Measurements from ENCODE around the gene ABL2.

ABL2 gene

DNA sequence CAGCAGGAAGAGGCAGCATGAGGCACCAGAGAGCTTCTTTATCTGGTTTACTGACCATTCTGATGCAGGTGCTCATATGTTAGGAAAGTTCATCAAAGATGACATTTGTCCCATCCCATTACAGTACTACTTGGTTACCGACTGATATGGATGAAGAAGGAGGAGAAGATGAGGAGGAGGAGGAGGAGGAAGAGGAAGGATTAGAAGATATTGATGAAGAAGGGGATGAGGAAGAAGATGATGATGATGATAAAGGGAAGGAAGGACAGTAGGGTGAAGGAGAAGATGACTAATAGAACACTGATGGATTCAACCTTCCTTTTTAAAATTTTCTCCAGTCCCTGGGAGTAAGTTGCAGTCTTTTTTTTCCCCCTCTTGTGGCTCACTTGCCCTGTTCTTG, 45.1 kb downstream of the ABL2 start:
- no peak overlapping the region for H3K4me3 ChIP-seq (ENCODE audit: low read depth, low read length)
- in situ Hi-C loops (cut with HindIII; ENCODE audit: low sequenced_read_pairs) = no loop called here
- TF ChIP-seq, protein P1, sequence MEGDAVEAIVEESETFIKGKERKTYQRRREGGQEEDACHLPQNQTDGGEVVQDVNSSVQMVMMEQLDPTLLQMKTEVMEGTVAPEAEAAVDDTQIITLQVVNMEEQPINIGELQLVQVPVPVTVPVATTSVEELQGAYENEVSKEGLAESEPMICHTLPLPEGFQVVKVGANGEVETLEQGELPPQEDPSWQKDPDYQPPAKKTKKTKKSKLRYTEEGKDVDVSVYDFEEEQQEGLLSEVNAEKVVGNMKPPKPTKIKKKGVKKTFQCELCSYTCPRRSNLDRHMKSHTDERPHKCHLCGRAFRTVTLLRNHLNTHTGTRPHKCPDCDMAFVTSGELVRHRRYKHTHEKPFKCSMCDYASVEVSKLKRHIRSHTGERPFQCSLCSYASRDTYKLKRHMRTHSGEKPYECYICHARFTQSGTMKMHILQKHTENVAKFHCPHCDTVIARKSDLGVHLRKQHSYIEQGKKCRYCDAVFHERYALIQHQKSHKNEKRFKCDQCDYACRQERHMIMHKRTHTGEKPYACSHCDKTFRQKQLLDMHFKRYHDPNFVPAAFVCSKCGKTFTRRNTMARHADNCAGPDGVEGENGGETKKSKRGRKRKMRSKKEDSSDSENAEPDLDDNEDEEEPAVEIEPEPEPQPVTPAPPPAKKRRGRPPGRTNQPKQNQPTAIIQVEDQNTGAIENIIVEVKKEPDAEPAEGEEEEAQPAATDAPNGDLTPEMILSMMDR (IDR thresholded peaks at IDR 0.05; ENCODE audit: low read depth, low read length) = no peak
- no peak for DNase-seq (ENCODE audit: low read depth, low spot score)

DNA sequence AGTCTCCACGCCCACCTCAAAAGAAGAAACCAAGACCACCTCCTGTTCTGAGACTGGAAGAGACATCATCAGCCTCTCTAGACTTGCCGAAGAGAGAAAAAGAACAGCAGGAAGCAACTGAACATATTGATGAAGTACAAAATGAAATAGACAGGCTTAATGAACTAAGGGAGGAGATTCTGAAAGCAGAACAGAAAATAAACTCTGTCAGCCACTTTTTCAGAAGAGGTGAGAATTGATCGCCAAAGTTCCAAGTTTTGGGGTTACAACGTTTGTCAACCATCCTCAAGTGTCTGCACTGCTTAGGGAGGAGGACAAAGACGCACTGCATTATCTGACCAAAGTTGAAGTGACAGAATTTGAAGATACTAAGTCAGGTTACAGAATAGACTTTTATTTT, 45.6 kb downstream of the ABL2 start:
- DNase-seq (ENCODE audit: low read depth, low spot score) = no peak
- in situ Hi-C loops (cut with HindIII; ENCODE audit: low sequenced_read_pairs) = no loop called here
- H3K4me3 ChIP-seq (ENCODE audit: low read depth, low read length) = no peak overlapping the region
- TF ChIP-seq, protein P1 (IDR thresholded peaks at IDR 0.05; ENCODE audit: low read depth, low read length) = no peak

DNA sequence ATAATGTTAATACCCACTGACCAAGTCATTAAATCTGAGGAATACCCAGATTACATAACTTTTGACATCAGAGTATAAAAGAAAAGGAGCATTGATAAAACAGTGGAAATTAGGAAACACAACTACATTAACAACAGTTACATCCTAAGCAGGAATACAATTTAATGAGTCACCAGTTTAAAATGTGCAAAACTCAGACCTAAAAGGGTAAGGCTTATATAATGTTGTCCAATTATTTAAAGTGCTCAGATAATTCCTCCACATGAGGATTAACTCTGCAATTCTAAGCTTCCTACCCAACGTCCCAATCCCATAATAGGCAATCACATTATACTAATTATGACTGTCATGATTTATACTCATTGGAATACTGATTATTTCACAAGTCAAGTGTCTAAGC, 50.5 kb downstream of the ABL2 start:
- in situ Hi-C loops (cut with HindIII; ENCODE audit: low sequenced_read_pairs) = no loop called here
- TF ChIP-seq, protein P1 (IDR thresholded peaks at IDR 0.05; ENCODE audit: low read depth, low read length) = no peak
- no peak overlapping the region for H3K4me3 ChIP-seq (ENCODE audit: low read depth, low read length)
- DNase-seq (ENCODE audit: low read depth, low spot score) = peak; percentile 49

DNA sequence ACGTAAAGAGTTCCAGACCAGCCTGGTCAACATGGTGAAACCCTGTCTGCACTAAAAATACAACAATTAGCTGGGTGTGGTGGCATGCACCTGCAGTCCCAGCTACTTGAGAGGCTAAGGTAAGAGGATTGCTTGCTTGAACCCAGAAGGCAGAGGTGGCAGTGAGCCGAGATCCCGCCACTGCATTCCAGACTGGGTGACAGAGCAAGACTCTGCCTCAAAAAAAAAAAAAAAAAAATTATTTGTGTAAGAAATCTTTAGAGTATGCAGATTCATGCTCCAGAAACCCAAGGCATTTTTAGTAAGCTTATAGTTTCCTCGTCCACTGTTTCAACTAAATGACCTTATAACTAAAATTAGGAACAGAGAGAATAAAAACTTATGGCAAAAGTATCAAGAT, 51.3 kb downstream of the ABL2 start:
- TF ChIP-seq, protein P1 (IDR thresholded peaks at IDR 0.05; ENCODE audit: low read depth, low read length) = no peak
- in situ Hi-C loops (cut with HindIII; ENCODE audit: low sequenced_read_pairs) = no loop called here
- H3K4me3 ChIP-seq (ENCODE audit: low read depth, low read length) = no peak overlapping the region
- no peak for DNase-seq (ENCODE audit: low read depth, low spot score)

DNA sequence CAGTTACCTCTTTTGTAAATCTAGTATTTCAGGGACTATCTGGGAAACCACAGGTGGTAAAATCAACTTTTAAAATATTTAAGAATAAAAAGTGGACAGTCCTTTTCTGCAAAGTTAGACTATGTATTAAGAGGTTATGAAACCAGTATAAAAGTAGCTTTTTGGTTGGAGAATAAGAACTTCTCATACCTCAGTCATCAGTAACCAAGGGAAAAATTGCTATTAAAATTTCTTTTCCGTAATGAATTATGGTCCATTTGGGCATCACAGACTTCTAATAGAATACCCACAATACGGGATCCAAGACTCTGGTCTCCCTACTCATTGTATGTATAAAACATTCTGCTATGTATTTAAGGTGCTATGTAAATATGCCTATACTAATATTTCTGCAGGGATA, 51.9 kb downstream of the ABL2 start:
- TF ChIP-seq, protein P1 (IDR thresholded peaks at IDR 0.05; ENCODE audit: low read depth, low read length) = no peak
- no peak for DNase-seq (ENCODE audit: low read depth, low spot score)
- H3K4me3 ChIP-seq (ENCODE audit: low read depth, low read length) = no peak overlapping the region
- in situ Hi-C loops (cut with HindIII; ENCODE audit: low sequenced_read_pairs) = no loop called here

DNA sequence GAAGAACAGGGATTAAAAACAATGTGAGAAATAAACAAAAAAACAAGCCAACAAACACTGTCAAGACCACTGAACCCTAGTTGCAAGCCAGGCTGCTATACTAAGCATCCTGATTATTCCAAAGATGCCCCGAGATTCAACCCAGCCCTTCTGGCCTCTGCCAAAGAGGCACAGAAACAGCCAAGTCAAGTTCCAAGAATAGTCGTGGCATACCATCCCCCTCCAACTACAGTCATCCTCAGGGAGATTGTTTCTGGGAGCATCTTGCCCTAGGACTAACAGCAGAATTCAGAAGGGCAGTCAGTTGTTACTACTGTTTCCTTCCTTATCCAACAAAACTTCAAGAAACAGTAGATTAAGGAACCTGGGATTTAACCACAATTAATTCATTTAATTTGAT, 52.3 kb downstream of the ABL2 start:
- in situ Hi-C loops (cut with HindIII; ENCODE audit: low sequenced_read_pairs) = no loop called here
- TF ChIP-seq, protein P1 (IDR thresholded peaks at IDR 0.05; ENCODE audit: low read depth, low read length) = no peak
- H3K4me3 ChIP-seq (ENCODE audit: low read depth, low read length) = no peak overlapping the region
- peak; percentile 63 for DNase-seq (ENCODE audit: low read depth, low spot score)
